Tibial artery (tissue), 4 donors: ENCODE data around the gene SYNE2.

ENCODE experiments used
- DNase-seq, 2 donors: peaks; one replicate each; pipeline ENCODE4 v3.0.0-alpha.2; 2019
- H3K27ac ChIP-seq, 2 donors: fragments of 200-600 bp; sonication (generic) in 1 of 2; 1 replicate in 1 of 2; 2 replicates in 1 of 2; pipeline ENCODE4 v1.5.1; 2018 to 2019; ENCODE audit warnings: mild to moderate bottlenecking in 1 of 2
- H3K27me3 ChIP-seq, 2 donors: fragments of 200-600 bp; sonication (generic) in 1 of 2; one replicate each; pipeline versions ENCODE4 v1.5.1 to v1.6.0; 2016 to 2019
- H3K36me3 ChIP-seq, 3 donors: fragments of 200-600 bp; sonication (generic) in 2 of 3; one replicate each; pipeline ENCODE4 v1.5.1; 2016 to 2019; ENCODE audit warnings: mild to moderate bottlenecking in 2 of 3
- H3K4me1 ChIP-seq, 4 donors: fragments of 200-600 bp; sonication (generic) in 2 of 4; 1 replicate in 3 of 4; 2 replicates in 1 of 4; pipeline ENCODE4 v1.5.1; 2016 to 2019
- H3K4me3 ChIP-seq, 2 donors: fragments of 200-600 bp; sonication (generic) in 1 of 2; 1 replicate in 1 of 2; 2 replicates in 1 of 2; pipeline ENCODE4 v1.5.1; 2018 to 2019; ENCODE audit warnings: mild to moderate bottlenecking in 2 of 2
- H3K9me3 ChIP-seq, 3 donors: fragments of 200-600 bp; sonication (generic) in 1 of 3; one replicate each; pipeline ENCODE4 v1.5.1; 2016 to 2019
- CTCF ChIP-seq, 2 experiments: fragments of 200-600 bp in 1 of 2; fragments of 450-650 bp in 1 of 2; IDR thresholded peaks; one replicate each; pipeline ENCODE4 v1.5.1; 2017 to 2019; ENCODE audit warnings: antibody characterized with exemption in 2 of 2, mild to moderate bottlenecking in 1 of 2, moderate library complexity in 1 of 2
- intact Hi-C: fragments of 100-400 bp; cut with DNase I; formaldehyde crosslinking; loops from one replicate; pipeline ENCODE4 v1.15.0; 2023; ENCODE audit warnings: low total_unique reads

SYNE2 gene

GRCh38 chr14:64233531-64234190, 380.9 kb downstream of the SYNE2 start:
- no peak overlapping the region for H3K27ac ChIP-seq
- H3K9me3 ChIP-seq, result no peaks in the 10 kb centered on the region
- H3K36me3 ChIP-seq, result peaks cover 9 to 27% (median 11%) of the 10 kb centered on the region in 3 donors
- DNase-seq, result no peak
- H3K4me1 ChIP-seq, result peaks cover 0 to 29% (median 15%) of the 10 kb centered on the region in 4 donors
- TF ChIP-seq CTCF (IDR thresholded peaks at IDR 0.05), result no peak
- no peak overlapping the region for H3K4me3 ChIP-seq
- intact Hi-C loops, result no loop called here
- no peaks in the 10 kb centered on the region for H3K27me3 ChIP-seq

DNA sequence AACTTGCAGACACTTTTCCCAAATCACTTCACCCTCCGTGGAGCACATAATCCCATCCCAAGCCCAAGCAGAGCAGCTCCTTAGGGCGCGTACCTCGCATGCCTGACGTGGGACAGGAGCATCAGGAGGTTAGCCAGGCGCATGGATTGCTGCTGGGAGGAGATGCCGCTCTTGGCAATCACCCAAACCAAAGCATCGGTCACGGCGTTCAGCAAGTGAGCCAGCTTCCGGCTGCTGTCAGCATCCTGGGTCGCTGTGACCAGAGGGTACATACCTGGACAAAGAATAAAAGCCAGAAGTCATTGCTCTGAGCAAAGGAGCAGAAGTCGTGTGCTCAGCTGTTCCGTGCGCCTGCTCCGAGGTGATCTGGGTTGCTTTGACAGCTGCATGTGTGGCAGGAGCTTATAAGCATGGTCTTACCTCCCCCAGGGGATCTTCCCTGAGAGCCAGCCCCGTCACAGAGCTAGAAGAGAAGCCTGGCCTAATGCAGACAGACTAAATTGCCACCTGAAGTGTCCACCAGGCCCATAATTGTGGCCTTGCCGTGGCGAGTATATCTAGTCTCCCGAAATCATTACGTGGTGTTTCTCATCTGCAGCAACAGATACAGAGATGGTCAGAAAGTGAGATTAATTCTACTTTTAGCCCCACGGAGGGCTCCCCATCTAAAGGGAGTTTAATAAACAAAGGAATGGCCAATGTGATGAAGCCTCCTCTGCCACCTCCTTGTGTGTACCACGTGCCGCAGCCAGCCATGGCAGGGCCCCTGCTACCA, 382.3 kb downstream of the SYNE2 start:
- Histone ChIP-seq H3K27ac (no peak overlapping the region), H3K9me3 (no peaks in the 10 kb centered on the region), H3K4me1 (peaks cover 0 to 29% (median 15%) of the 10 kb centered on the region in 4 donors), H3K27me3 (no peaks in the 10 kb centered on the region), H3K4me3 (no peak overlapping the region), H3K36me3 (peaks cover 0 to 19% (median 0%) of the 10 kb centered on the region in 3 donors)
- intact Hi-C loops, result no loop called here
- no peak for TF ChIP-seq CTCF (IDR thresholded peaks at IDR 0.05)
- no peak for DNase-seq

- Histone ChIP-seq H3K27me3 (no peaks in the 10 kb centered on the region), H3K36me3 (peaks cover 0 to 19% (median 0%) of the 10 kb centered on the region in 3 donors), H3K27ac (no peak overlapping the region), H3K9me3 (no peaks in the 10 kb centered on the region), H3K4me3 (no peak overlapping the region), H3K4me1 (peaks cover 0 to 29% (median 15%) of the 10 kb centered on the region in 4 donors)
- no peak for TF ChIP-seq CTCF (IDR thresholded peaks at IDR 0.05)
- DNase-seq, result no peak
- intact Hi-C loops, result no loop called here
Measured at GRCh38 chr14:64235652-64236640, 383.1 kb downstream of the SYNE2 start.

DNA sequence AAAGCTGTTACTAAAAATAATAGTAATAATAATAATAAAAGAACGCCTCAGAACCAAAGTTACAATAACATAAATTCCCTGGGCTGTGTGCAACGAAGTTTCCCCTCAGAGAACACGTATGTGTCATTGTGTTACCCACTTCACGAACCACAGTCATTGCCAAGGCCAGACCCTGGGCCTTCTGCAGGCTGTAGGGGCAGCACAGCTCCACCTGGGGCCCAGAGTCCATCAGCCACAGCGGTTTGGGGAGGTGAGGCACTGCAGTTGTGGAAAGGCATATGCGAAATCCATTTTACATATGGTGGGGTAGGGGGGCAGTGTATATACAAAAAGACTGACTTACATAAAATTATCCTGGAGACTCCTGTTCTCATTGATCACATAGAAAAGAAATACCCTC, 385.2 kb downstream of the SYNE2 start:
- no peak for TF ChIP-seq CTCF (IDR thresholded peaks at IDR 0.05)
- Histone ChIP-seq H3K4me1 (peaks cover 0 to 12% (median 7%) of the 10 kb centered on the region in 4 donors), H3K27ac (no peak overlapping the region), H3K9me3 (no peaks in the 10 kb centered on the region), H3K4me3 (no peak overlapping the region), H3K27me3 (no peaks in the 10 kb centered on the region), H3K36me3 (no peaks in the 10 kb centered on the region)
- no peak for DNase-seq
- intact Hi-C loops, result no loop called here

DNA sequence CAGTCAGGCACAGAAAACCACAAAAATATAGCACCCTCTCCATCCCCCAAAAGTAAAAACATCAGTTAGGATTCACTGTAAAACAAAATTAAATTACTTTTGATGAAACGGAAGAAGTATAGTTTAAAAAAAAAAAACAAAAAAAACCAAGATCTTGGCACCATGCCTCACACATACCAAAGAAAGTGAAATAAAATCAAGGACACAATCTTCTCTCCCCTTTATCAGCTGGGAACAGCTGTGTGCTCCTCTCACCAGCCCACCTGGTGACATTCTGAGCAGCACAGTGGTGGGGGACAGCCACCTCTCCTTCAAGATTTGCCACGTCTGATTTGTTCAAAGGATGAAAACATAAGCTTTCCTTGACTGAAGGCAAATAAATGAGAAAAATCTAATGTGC, 385.8 kb downstream of the SYNE2 start:
- H3K9me3 ChIP-seq, result no peaks in the 10 kb centered on the region
- H3K4me3 ChIP-seq, result no peak overlapping the region
- H3K36me3 ChIP-seq, result no peaks in the 10 kb centered on the region
- peaks cover 0 to 12% (median 7%) of the 10 kb centered on the region in 4 donors for H3K4me1 ChIP-seq
- DNase-seq, result no peak
- no peaks in the 10 kb centered on the region for H3K27me3 ChIP-seq
- no peak for TF ChIP-seq CTCF (IDR thresholded peaks at IDR 0.05)
- intact Hi-C loops, result no loop called here
- no peak overlapping the region for H3K27ac ChIP-seq
